Natural killer cell (primary cell): Measurements from ENCODE around the gene SCN2A. TPM values are rescaled to one million over a fixed set of nuclear protein-coding genes. Genes with fewer than 3 reads are reported as not detected.

Experiments
- ATAC-seq, 3 donors: fragments of 150-1000 bp in 2 of 3; fragments of 200-7000 bp in 1 of 3; cut with Tn5 transposase; 1 replicate in 1 of 3; 2 replicates in 2 of 3; pipeline ENCODE4 v1.10.0; 2021; ENCODE audit warnings: mild to moderate bottlenecking in 2 of 3, moderate library complexity in 2 of 3
- DNase-seq, 2 donors: peaks; one replicate each; pipeline versions ENCODE4 v3.0.0 to v3.0.0-alpha.2; 2013 to 2021; ENCODE audit warnings: mixed read lengths in 1 of 2
- H3K27ac ChIP-seq: one replicate; pipeline ENCODE4 v1.5.1; 2013; ENCODE audit warnings: mild to moderate bottlenecking, low read length
- H3K27me3 ChIP-seq: one replicate; pipeline ENCODE4 v1.6.1; 2013; ENCODE audit warnings: low read length; ENCODE audit not compliant: control insufficient read depth, insufficient read depth
- H3K36me3 ChIP-seq: one replicate; pipeline ENCODE4 v1.6.1; 2013; ENCODE audit warnings: low read length; ENCODE audit not compliant: control insufficient read depth, insufficient read depth
- H3K4me1 ChIP-seq: one replicate; pipeline ENCODE4 v1.6.1; 2013; ENCODE audit warnings: low read length; ENCODE audit not compliant: control insufficient read depth, insufficient read depth
- H3K4me3 ChIP-seq: one replicate; pipeline ENCODE4 v1.5.1; 2013; ENCODE audit warnings: low read length
- H3K9me3 ChIP-seq: one replicate; pipeline ENCODE4 v1.6.1; 2013; ENCODE audit warnings: low read length; ENCODE audit not compliant: control insufficient read depth, insufficient read depth
- H3K27ac Mint-ChIP-seq, 2 donors: one replicate each; pipeline ENCODE4 v1.8.0; 2022; ENCODE audit warnings: mild to moderate bottlenecking in 2 of 2, mixed read lengths in 2 of 2, moderate library complexity in 1 of 2
- H3K27me3 Mint-ChIP-seq, 2 donors: one replicate each; pipeline ENCODE4 v1.8.0; 2022; ENCODE audit warnings: low read depth in 2 of 2, mixed read lengths in 2 of 2
- H3K36me3 Mint-ChIP-seq: one replicate; pipeline ENCODE4 v1.8.0; 2022; ENCODE audit warnings: mixed read lengths
- H3K4me1 Mint-ChIP-seq, 2 donors: one replicate each; pipeline ENCODE4 v1.8.0; 2022; ENCODE audit warnings: mixed read lengths in 2 of 2
- H3K4me3 Mint-ChIP-seq: one replicate; pipeline ENCODE4 v1.8.0; 2022; ENCODE audit warnings: mild to moderate bottlenecking, moderate library complexity, mixed read lengths
- H3K9me3 Mint-ChIP-seq, 2 donors: one replicate each; pipeline ENCODE4 v1.8.0; 2022; ENCODE audit warnings: mixed read lengths in 2 of 2
- WGBS: methylation state at CpG from one replicate; pipeline ENCODE4 v1.1.7; 2013; ENCODE audit warnings: missing lambda C conversion rate; ENCODE audit not compliant: insufficient coverage; 5-methylcytosine and 5-hydroxymethylcytosine counted together
- intact Hi-C: fragments of 100-400 bp; cut with micrococcal nuclease; formaldehyde crosslinking; loops from one replicate; pipeline ENCODE4 v1.14.2; 2022
- total RNA-seq, 4 donors: library from RNA; stranded (reverse); fragments of 120-200 nt in 1 of 4; gene quantifications; one replicate each; pipeline versions ENCODE4 v1.2.3 to v1.2.4, GENCODE V29; 2013 to 2022
- TF ChIP-seq, protein P1 (sequence below): fragments of 200-600 bp; IDR thresholded peaks from one replicate; pipeline ENCODE4 v1.8.0; 2022; ENCODE audit warnings: antibody characterized with exemption

SCN2A gene
- total RNA-seq, 3 donors from 2014 or later (not counting 1 experiment from before 2014, with no cell fraction given): 0.10 TPM; not detected in 2

DNA sequence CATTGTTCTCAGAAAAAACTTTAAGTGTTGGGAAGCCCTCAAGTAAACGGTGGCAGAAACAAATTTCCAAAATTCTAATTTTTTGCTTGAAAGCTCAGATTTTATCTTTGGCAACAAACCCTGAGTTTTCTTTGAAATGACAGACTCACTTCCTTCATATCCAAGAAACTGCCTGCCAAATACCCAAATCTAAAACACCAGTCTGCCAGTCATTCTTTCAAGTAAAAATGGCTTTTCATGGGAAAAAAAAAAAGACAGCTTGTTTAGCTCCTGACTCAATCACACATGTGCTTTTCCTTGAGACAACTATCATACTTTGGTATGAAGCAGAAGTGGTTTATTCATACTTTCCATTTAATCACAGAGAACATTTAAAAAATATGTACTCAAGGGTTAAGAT, 189.7 kb downstream of the SCN2A start:
- no peaks in the 10 kb centered on the region for H3K27me3 ChIP-seq
- H3K9me3 Mint-ChIP-seq: no peaks in the 10 kb centered on the region
- H3K4me3 ChIP-seq: no peak overlapping the region
- H3K4me3 Mint-ChIP-seq: no peak overlapping the region
- H3K27ac Mint-ChIP-seq: no peak overlapping the region
- no peaks in the 10 kb centered on the region for H3K36me3 Mint-ChIP-seq
- no peak overlapping the region for H3K27ac ChIP-seq
- H3K4me1 ChIP-seq: no peaks in the 10 kb centered on the region
- H3K4me1 Mint-ChIP-seq: no peaks in the 10 kb centered on the region
- H3K27me3 Mint-ChIP-seq: no peaks in the 10 kb centered on the region
- TF ChIP-seq, protein P1, sequence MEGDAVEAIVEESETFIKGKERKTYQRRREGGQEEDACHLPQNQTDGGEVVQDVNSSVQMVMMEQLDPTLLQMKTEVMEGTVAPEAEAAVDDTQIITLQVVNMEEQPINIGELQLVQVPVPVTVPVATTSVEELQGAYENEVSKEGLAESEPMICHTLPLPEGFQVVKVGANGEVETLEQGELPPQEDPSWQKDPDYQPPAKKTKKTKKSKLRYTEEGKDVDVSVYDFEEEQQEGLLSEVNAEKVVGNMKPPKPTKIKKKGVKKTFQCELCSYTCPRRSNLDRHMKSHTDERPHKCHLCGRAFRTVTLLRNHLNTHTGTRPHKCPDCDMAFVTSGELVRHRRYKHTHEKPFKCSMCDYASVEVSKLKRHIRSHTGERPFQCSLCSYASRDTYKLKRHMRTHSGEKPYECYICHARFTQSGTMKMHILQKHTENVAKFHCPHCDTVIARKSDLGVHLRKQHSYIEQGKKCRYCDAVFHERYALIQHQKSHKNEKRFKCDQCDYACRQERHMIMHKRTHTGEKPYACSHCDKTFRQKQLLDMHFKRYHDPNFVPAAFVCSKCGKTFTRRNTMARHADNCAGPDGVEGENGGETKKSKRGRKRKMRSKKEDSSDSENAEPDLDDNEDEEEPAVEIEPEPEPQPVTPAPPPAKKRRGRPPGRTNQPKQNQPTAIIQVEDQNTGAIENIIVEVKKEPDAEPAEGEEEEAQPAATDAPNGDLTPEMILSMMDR: no peak
- no peaks in the 10 kb centered on the region for H3K36me3 ChIP-seq
- intact Hi-C loops: no loop called here
- H3K9me3 ChIP-seq: no peaks in the 10 kb centered on the region
- ATAC-seq: no peak
- 32% methylated on average over 1 of the region's 1 CpG for WGBS
- DNase-seq: no peak

DNA sequence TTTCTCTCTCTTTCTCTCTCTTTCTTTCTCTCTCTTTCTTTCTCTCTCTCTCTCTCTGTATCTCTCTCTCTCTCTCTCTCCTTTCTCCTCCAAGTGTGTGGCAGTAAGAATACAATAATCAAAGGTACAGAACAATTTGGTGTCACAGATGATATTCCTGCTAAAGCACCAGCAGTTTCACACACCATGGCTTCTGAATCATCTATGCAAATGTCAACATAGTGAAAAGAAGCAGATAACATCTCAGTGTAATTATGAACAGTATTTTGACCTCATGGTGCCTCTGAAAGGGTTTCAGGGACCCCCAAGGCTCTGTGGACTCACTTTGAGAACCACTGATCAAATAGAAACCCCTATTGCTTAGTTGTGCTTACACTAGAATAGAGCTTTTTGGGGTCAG, 191.8 kb downstream of the SCN2A start:
- TF ChIP-seq, protein P1: no peak
- H3K4me1 Mint-ChIP-seq: peaks cover 0 to under 1% of the 10 kb centered on the region in 2 donors

DNA sequence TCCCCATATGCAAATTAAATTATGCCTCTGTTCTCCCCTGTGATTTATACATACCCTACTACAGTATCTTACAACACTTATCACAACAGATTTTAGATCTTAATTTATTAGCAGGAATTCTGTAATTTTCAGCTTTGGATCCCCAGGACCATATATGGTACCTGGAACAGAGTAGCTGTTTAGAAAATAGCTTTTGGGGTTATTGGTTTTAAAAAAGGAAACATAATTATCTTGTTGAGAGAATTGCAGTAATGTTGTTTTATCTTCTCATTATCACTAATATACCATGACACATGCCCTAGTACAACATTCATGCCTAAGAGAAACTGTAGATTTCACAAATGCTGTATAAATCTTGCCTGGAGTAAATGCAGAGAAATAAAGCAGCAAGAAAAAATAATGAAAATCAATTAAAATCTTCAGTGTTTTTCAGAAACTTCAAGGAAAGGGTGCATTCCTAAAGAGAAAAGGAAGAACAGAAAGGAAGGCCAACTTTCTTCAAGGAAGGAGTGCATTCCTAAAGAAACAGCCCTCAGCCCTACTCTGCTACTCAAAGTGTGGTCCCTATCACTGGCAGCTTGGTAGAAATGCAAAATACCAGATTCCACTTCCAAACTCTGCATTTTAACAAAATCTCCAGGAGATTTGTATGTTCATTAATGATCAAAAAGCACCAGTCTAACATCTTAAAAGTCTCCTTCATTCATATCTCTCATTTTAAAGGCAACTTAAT, 193.2 kb downstream of the SCN2A start:
- H3K9me3 Mint-ChIP-seq: no peaks in the 10 kb centered on the region
- no peak overlapping the region for H3K4me3 ChIP-seq
- H3K36me3 ChIP-seq: no peaks in the 10 kb centered on the region
- H3K36me3 Mint-ChIP-seq: no peaks in the 10 kb centered on the region
- DNase-seq (no peak), ATAC-seq (no peak)
- H3K4me3 Mint-ChIP-seq: no peak overlapping the region
- H3K9me3 ChIP-seq: no peaks in the 10 kb centered on the region
- no peaks in the 10 kb centered on the region for H3K27me3 Mint-ChIP-seq
- H3K27ac Mint-ChIP-seq: no peak overlapping the region
- H3K27me3 ChIP-seq: no peaks in the 10 kb centered on the region
- H3K27ac ChIP-seq: no peak overlapping the region
- H3K4me1 Mint-ChIP-seq: peaks cover 11 to 14% of the 10 kb centered on the region in 2 donors
- TF ChIP-seq, protein P1: no peak
- intact Hi-C loops: no loop called here
- H3K4me1 ChIP-seq: peaks cover 10% of the 10 kb centered on the region

More for the DNA sequence above, 191.8 kb downstream of the SCN2A start:
- intact Hi-C loops: no loop called here
- Mint-ChIP-seq H3K36me3 (no peaks in the 10 kb centered on the region), H3K27ac (no peak overlapping the region), H3K9me3 (no peaks in the 10 kb centered on the region), H3K27me3 (no peaks in the 10 kb centered on the region), H3K4me3 (no peak overlapping the region)
- H3K4me1 ChIP-seq: no peaks in the 10 kb centered on the region
- no peaks in the 10 kb centered on the region for H3K36me3 ChIP-seq
- H3K27ac ChIP-seq: no peak overlapping the region
- no peaks in the 10 kb centered on the region for H3K9me3 ChIP-seq
- H3K27me3 ChIP-seq: no peaks in the 10 kb centered on the region
- no peak for DNase-seq
- no peak for ATAC-seq
- no peak overlapping the region for H3K4me3 ChIP-seq
